ENCODE results near the gene PRDM16. TPM values are rescaled to one million over a fixed set of nuclear protein-coding genes. Genes with fewer than 3 reads are reported as not detected.
A peak's percentile ranks its signal among the peaks of the same experiment; 100 is the strongest.

Gene PRDM16
- total RNA-seq, 1 experiment from 2014 or later: 0.09 TPM

DNA sequence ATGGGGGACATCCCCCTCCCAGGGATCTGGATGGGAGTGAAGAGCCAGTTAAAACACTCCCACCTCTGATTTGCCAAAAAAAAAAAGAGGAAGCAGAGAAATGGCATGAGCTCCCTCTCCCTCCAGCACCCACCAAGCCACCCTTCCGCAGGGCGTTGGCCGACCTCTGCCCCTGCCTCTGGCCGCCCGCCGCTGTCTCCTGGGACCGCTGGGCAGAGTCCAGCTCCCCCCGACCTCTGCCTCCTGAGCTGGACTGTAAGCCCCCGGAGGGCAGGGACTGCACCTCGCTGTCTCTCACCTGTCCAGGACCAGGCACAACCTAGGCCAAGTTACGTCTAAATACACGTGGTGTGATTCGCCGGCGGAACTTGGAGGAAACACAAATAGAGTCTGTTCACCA, 174.3 kb downstream of the PRDM16 start:
- no peak overlapping the region for H3K4me3 Mint-ChIP-seq (ENCODE audit: low read depth, unreplicated experiment)
- no peaks in the 10 kb centered on the region for H3K9me3 Mint-ChIP-seq (ENCODE audit: low read depth, unreplicated experiment)
- intact Hi-C loops (cut with micrococcal nuclease; ENCODE audit: unreplicated experiment): no loop called here
- peaks cover 50% of the 10 kb centered on the region for H3K27me3 Mint-ChIP-seq (ENCODE audit: unreplicated experiment)
- no peak for DNase-seq
- no TSS peak for BruUV-seq (replicated peaks)
- CTCF ChIA-PET: no interaction called here
- TF ChIP-seq, protein P1, sequence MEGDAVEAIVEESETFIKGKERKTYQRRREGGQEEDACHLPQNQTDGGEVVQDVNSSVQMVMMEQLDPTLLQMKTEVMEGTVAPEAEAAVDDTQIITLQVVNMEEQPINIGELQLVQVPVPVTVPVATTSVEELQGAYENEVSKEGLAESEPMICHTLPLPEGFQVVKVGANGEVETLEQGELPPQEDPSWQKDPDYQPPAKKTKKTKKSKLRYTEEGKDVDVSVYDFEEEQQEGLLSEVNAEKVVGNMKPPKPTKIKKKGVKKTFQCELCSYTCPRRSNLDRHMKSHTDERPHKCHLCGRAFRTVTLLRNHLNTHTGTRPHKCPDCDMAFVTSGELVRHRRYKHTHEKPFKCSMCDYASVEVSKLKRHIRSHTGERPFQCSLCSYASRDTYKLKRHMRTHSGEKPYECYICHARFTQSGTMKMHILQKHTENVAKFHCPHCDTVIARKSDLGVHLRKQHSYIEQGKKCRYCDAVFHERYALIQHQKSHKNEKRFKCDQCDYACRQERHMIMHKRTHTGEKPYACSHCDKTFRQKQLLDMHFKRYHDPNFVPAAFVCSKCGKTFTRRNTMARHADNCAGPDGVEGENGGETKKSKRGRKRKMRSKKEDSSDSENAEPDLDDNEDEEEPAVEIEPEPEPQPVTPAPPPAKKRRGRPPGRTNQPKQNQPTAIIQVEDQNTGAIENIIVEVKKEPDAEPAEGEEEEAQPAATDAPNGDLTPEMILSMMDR (IDR thresholded peaks at IDR 0.05; ENCODE audit: unreplicated experiment): no peak
- no peak overlapping the region for H3K27ac Mint-ChIP-seq (ENCODE audit: unreplicated experiment)
- H3K4me1 Mint-ChIP-seq (ENCODE audit: low read depth, unreplicated experiment): no peaks in the 10 kb centered on the region
- H3K36me3 Mint-ChIP-seq (ENCODE audit: insufficient read depth, unreplicated experiment): no peaks in the 10 kb centered on the region

DNA sequence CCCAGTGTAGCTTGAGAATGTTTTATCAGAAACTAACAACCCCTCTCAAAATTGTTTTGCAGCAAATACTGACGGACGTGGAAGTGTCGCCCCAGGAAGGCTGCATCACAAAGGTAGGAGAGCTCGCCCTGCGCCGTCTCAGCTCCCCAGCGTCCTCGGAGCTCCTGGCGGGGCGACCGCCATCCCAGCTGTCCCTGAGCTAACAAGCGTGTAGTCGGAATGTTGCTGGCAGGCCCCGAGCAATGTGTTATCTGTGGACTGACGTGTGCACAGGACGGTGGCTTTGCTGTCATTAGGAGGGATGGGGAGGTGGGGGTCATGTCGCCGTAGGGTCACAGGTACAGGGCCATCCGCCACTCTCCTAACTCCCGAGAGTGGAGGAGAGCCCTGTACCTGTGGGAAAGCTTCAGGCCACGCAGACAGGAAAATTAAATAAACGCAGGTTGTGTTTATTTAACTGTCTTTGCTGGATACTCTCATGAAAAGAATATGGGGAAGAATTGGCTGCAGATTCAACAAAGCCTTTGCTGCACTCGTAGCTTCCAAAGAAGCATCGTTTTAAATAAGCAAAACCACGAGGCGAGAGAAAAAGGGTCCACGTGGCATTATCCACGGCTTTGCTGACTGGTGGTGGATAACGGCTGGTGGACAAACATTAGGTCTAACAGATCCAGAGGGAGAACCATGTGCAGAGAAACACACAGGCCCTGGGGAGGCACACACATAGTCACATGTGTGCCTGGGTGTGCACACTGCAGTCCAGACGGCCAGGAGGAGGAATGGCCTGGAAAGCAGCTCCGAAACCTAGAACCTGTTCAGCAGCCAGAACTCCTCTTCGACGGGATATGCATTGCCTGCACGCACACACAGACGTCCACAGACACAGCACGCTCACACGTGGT, 175.3 kb downstream of the PRDM16 start:
- Mint-ChIP-seq H3K27ac (ENCODE audit: unreplicated experiment) (no peak overlapping the region), H3K36me3 (ENCODE audit: insufficient read depth, unreplicated experiment) (no peaks in the 10 kb centered on the region), H3K27me3 (ENCODE audit: unreplicated experiment) (peaks cover 48% of the 10 kb centered on the region), H3K4me1 (ENCODE audit: low read depth, unreplicated experiment) (no peaks in the 10 kb centered on the region), H3K4me3 (ENCODE audit: low read depth, unreplicated experiment) (no peak overlapping the region), H3K9me3 (ENCODE audit: low read depth, unreplicated experiment) (no peaks in the 10 kb centered on the region)
- CTCF ChIA-PET: no interaction called here
- BruUV-seq (replicated peaks): no TSS peak
- intact Hi-C loops (cut with micrococcal nuclease; ENCODE audit: unreplicated experiment): no loop called here
- no peak for DNase-seq
- TF ChIP-seq, protein P1 (IDR thresholded peaks at IDR 0.05; ENCODE audit: unreplicated experiment): no peak

DNA sequence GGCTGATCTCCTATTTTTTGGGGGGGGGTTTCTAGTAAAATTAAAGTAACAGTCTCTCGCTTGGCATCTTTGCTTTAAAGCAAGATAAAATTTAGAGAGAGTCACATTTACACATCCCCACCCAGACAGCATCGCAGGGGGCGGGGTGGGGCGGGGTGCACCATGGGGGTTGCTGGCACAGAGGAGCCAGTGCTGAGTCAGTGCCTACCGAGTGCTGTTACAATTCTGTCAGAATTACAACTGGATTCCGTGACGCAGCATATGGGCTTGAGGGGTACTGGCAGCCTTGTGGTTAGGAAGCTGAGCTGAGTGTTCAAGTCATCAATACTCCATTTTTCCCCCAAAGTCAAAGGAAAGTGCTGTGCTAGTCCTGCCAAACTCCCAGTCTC, 175.9 kb downstream of the PRDM16 start:
- Mint-ChIP-seq H3K4me3 (ENCODE audit: low read depth, unreplicated experiment) (no peak overlapping the region), H3K9me3 (ENCODE audit: low read depth, unreplicated experiment) (no peaks in the 10 kb centered on the region), H3K27ac (ENCODE audit: unreplicated experiment) (no peak overlapping the region), H3K27me3 (ENCODE audit: unreplicated experiment) (peaks cover 42% of the 10 kb centered on the region), H3K36me3 (ENCODE audit: insufficient read depth, unreplicated experiment) (no peaks in the 10 kb centered on the region), H3K4me1 (ENCODE audit: low read depth, unreplicated experiment) (no peaks in the 10 kb centered on the region)
- intact Hi-C loops (cut with micrococcal nuclease; ENCODE audit: unreplicated experiment): no loop called here
- BruUV-seq (replicated peaks): no TSS peak
- CTCF ChIA-PET: no interaction called here
- no peak for DNase-seq
- TF ChIP-seq, protein P1 (IDR thresholded peaks at IDR 0.05; ENCODE audit: unreplicated experiment): no peak

DNA sequence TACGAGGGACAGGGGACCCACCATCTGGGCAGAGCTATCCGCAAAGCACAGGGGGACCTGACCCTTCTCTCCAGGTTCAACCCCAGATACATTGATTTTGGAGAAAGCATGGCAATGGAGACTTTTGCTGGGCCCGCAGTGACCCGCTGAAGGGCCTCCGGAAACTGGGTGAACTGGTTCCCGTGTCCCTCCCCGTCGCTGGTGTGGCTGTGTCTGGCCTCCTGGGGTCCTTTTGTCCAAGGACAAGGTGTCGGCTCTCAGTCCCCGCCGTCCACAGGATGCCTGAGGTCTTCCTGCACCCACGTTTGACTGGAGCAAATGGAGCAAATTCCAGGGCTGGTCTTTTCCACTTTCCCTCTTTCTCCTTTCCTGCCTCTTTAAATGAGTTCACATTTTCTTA, 176.3 kb downstream of the PRDM16 start:
- CTCF ChIA-PET: no interaction called here
- H3K27ac Mint-ChIP-seq (ENCODE audit: unreplicated experiment): no peak overlapping the region

More for the DNA sequence above, 176.3 kb downstream of the PRDM16 start:
- no peaks in the 10 kb centered on the region for H3K36me3 Mint-ChIP-seq (ENCODE audit: insufficient read depth, unreplicated experiment)
- H3K27me3 Mint-ChIP-seq (ENCODE audit: unreplicated experiment): peaks cover 39% of the 10 kb centered on the region
- BruUV-seq (replicated peaks): no TSS peak
- H3K4me1 Mint-ChIP-seq (ENCODE audit: low read depth, unreplicated experiment): no peaks in the 10 kb centered on the region
- peak; percentile 8 for DNase-seq
- intact Hi-C loops (cut with micrococcal nuclease; ENCODE audit: unreplicated experiment): no loop called here
- H3K9me3 Mint-ChIP-seq (ENCODE audit: low read depth, unreplicated experiment): no peaks in the 10 kb centered on the region
- no peak overlapping the region for H3K4me3 Mint-ChIP-seq (ENCODE audit: low read depth, unreplicated experiment)
- TF ChIP-seq, protein P1 (IDR thresholded peaks at IDR 0.05; ENCODE audit: unreplicated experiment): no peak
